IPS-18a (cell line): ENCODE measurements around the gene S100A12.

Experiments
- H3K27ac ChIP-seq: one replicate; pipeline ENCODE4 v1.5.1; 2013; ENCODE audit warnings: low read length
- H3K27me3 ChIP-seq: one replicate; pipeline ENCODE4 v1.6.1; 2013; ENCODE audit warnings: mild to moderate bottlenecking, low read length; ENCODE audit not compliant: control insufficient read depth, insufficient read depth
- H3K36me3 ChIP-seq: one replicate; pipeline ENCODE4 v1.6.1; 2013; ENCODE audit warnings: low read depth, low read length; ENCODE audit not compliant: control insufficient read depth
- H3K4me1 ChIP-seq: one replicate; pipeline ENCODE4 v1.6.1; 2013; ENCODE audit warnings: low read depth, low read length; ENCODE audit not compliant: control insufficient read depth
- H3K4me3 ChIP-seq: one replicate; pipeline ENCODE4 v1.5.1; 2013; ENCODE audit warnings: low read length
- H3K9ac ChIP-seq: one replicate; pipeline ENCODE4 v1.6.1; 2013; ENCODE audit warnings: mild to moderate bottlenecking, low read length, moderate library complexity
- H3K9me3 ChIP-seq: one replicate; pipeline ENCODE4 v1.6.1; 2013; ENCODE audit warnings: low read depth, low read length; ENCODE audit not compliant: control insufficient read depth

S100A12 gene

DNA sequence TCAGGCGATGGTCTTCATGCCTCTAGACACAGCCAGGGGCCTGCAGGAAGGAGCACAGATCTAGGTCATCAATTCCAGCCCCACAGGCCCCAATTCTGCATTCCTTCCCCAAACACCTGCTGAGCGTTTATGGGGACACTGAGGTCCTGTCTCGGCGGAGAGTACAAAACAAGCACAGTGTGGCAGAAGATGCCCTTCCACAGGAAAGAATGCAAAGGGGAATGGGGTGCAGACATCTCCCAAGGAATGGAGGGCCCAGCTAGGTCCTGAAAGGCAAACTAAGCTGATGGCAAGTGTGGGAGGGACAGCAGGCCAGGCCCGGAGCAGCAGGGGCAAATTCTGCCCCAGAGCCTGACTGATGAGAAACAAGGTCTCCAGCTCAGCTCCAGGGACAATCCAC lies 19.0 kb upstream of the S100A12 start:
- Histone ChIP-seq H3K4me3 (no peak overlapping the region), H3K9me3 (no peaks in the 10 kb centered on the region), H3K4me1 (no peaks in the 10 kb centered on the region), H3K27ac (no peak overlapping the region), H3K36me3 (no peaks in the 10 kb centered on the region), H3K27me3 (no peaks in the 10 kb centered on the region), H3K9ac (no peak overlapping the region)

GRCh38 chr1:153393926-153394325 lies 18.5 kb upstream of the S100A12 start:
- no peak overlapping the region for H3K4me3 ChIP-seq
- H3K27ac ChIP-seq = no peak overlapping the region
- H3K9me3 ChIP-seq = no peaks in the 10 kb centered on the region
- no peaks in the 10 kb centered on the region for H3K36me3 ChIP-seq
- H3K4me1 ChIP-seq = no peaks in the 10 kb centered on the region
- no peaks in the 10 kb centered on the region for H3K27me3 ChIP-seq
- no peak overlapping the region for H3K9ac ChIP-seq

DNA sequence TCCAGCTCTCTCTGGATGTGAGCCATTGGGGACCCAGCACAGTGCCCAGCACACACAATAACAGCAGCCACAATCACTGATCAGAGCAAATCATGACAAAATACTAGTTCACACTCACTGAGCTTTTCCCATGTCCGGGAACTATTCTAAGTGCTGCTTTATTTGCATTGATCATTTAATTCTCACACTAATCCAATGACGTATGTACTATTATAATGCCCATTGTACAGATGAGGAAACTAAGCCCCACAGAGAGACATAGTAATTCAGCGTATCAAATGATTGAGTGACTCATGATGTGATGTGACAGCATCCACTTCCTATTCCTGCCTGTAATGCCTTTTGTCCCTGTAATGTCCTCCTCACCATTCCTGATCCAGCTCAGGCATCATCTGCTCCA lies 17.4 kb upstream of the S100A12 start:
- H3K4me3 ChIP-seq = no peak overlapping the region
- H3K36me3 ChIP-seq = no peaks in the 10 kb centered on the region
- H3K9me3 ChIP-seq = no peaks in the 10 kb centered on the region
- no peak overlapping the region for H3K9ac ChIP-seq
- H3K27me3 ChIP-seq = no peaks in the 10 kb centered on the region
- H3K27ac ChIP-seq = no peak overlapping the region
- no peaks in the 10 kb centered on the region for H3K4me1 ChIP-seq

GRCh38 chr1:153392258-153392657 lies 16.8 kb upstream of the S100A12 start:
- no peaks in the 10 kb centered on the region for H3K36me3 ChIP-seq
- H3K27ac ChIP-seq = no peak overlapping the region
- H3K4me1 ChIP-seq = no peaks in the 10 kb centered on the region
- H3K9me3 ChIP-seq = no peaks in the 10 kb centered on the region
- no peaks in the 10 kb centered on the region for H3K27me3 ChIP-seq
- H3K4me3 ChIP-seq = no peak overlapping the region
- H3K9ac ChIP-seq = no peak overlapping the region

- H3K9ac ChIP-seq = no peak within 1 kb of the TSS
- no peak within 1 kb of the TSS for H3K4me3 ChIP-seq
- H3K27me3 ChIP-seq = no peaks in the 10 kb centered on the region
- no peak within 1 kb of the TSS for H3K27ac ChIP-seq
- H3K36me3 ChIP-seq = no peaks in the 10 kb centered on the region
- no peaks in the 10 kb centered on the region for H3K9me3 ChIP-seq
- no peaks in the 10 kb centered on the region for H3K4me1 ChIP-seq
Observed at GRCh38 chr1:153390938-153391710, 15.7 kb upstream of the S100A12 start, which contains the start of gene S100A8. Gene S100A8 (minus strand): TSS chr1:153391073. CDS start chr1:153390535, 538 bp downstream.

DNA sequence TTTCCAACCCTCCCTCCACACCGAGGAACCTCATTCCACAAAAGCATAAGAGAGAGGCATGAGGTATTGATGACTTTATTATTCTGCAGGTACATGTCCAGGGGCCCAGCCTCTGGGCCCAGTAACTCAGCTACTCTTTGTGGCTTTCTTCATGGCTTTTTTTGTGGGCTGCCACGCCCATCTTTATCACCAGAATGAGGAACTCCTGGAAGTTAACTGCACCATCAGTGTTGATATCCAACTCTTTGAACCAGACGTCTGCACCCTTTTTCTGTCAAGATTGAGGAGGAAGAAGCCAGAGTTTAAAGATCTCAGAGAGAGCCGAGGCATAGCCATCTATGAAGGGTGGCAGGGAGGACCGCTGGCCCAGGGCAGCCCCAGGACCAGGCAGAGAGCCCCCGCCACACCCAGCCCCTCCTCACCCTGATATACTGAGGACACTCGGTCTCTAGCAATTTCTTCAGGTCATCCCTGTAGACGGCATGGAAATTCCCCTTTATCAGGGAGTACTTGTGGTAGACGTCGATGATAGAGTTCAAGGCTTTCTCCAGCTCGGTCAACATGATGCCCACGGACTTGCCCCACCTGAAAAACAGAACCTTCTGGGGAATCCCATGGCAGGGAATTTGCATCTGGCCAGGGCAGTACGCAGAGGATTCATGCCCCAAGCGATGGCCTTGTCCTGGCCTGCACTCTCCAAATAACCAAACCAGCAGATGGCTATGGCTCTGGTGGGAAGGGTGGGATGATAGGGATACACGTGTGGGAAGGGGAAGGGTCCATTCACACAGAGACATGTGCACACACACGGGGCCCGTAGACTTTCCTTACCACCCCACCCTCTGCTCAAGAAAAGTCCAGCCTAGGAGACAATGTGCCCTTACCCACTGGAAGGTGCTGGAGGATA lies 14.8 kb upstream of the S100A12 start:
- Histone ChIP-seq H3K27me3 (no peaks in the 10 kb centered on the region), H3K4me3 (no peak overlapping the region), H3K4me1 (no peaks in the 10 kb centered on the region), H3K36me3 (no peaks in the 10 kb centered on the region), H3K9me3 (no peaks in the 10 kb centered on the region), H3K9ac (no peak overlapping the region), H3K27ac (no peak overlapping the region)

- H3K27me3 ChIP-seq = no peaks in the 10 kb centered on the region
- H3K9me3 ChIP-seq = no peaks in the 10 kb centered on the region
- no peaks in the 10 kb centered on the region for H3K36me3 ChIP-seq
- no peaks in the 10 kb centered on the region for H3K4me1 ChIP-seq
- no peak overlapping the region for H3K27ac ChIP-seq
- no peak overlapping the region for H3K4me3 ChIP-seq
- H3K9ac ChIP-seq = no peak overlapping the region
Observed at GRCh38 chr1:153389401-153389800, 14.0 kb upstream of the S100A12 start.

GRCh38 chr1:153387785-153388184 lies 12.4 kb upstream of the S100A12 start:
- Histone ChIP-seq H3K27ac (no peak overlapping the region), H3K9me3 (no peaks in the 10 kb centered on the region), H3K9ac (no peak overlapping the region), H3K27me3 (no peaks in the 10 kb centered on the region), H3K36me3 (no peaks in the 10 kb centered on the region), H3K4me3 (no peak overlapping the region), H3K4me1 (no peaks in the 10 kb centered on the region)

DNA sequence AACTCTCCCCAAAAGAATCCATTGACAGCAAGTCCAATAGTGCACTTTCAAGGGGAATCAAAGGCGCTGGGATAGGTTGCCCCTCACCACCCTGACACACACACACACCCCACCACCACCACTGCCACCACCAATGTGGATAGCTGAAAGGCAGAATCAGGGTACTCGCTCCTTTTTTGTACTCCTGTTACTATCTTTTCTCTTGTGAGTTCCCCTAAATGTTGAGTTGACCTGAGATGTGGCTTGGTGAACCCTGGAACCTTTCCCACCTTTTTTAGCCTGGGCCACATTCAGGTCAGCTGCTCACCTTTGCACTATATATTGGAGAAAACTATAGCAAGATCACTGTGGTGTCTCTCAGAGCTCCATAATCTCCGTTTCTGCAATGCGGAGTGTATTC lies 11.6 kb upstream of the S100A12 start:
- peaks cover under 1% of the 10 kb centered on the region for H3K9me3 ChIP-seq
- no peaks in the 10 kb centered on the region for H3K27me3 ChIP-seq
- H3K36me3 ChIP-seq = no peaks in the 10 kb centered on the region
- H3K4me3 ChIP-seq = no peak overlapping the region
- no peaks in the 10 kb centered on the region for H3K4me1 ChIP-seq
- no peak overlapping the region for H3K9ac ChIP-seq
- no peak overlapping the region for H3K27ac ChIP-seq

DNA sequence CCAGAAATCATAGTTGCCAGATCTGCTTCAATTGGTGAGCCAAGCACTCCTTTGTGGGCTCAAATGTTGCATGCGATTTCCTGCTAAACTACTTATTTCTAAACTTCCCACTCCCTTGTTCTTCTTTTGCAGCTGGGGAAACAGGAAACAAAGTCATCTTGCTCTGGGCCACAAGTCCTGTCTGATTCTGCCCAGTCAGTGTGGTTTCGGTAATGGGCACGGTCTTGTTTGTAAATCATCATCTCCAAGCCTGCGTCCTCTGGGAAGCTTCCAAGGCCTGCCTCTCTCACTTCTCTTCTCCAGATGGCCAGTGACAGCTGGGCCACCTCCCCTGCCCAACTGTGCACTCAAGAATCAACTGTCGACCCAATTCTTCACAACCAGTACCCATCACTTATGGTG lies 11.1 kb upstream of the S100A12 start:
- Histone ChIP-seq H3K9ac (no peak overlapping the region), H3K4me1 (no peaks in the 10 kb centered on the region), H3K27ac (no peak overlapping the region), H3K9me3 (peaks cover 2% of the 10 kb centered on the region), H3K27me3 (no peaks in the 10 kb centered on the region), H3K36me3 (no peaks in the 10 kb centered on the region), H3K4me3 (no peak overlapping the region)

- no peak overlapping the region for H3K9ac ChIP-seq
- no peaks in the 10 kb centered on the region for H3K27me3 ChIP-seq
- no peaks in the 10 kb centered on the region for H3K36me3 ChIP-seq
- H3K4me1 ChIP-seq = no peaks in the 10 kb centered on the region
- H3K27ac ChIP-seq = no peak overlapping the region
- H3K9me3 ChIP-seq = peaks cover 2% of the 10 kb centered on the region
- H3K4me3 ChIP-seq = no peak overlapping the region
Observed at GRCh38 chr1:153384958-153385580, 9.6 kb upstream of the S100A12 start.
